CD14-positive monocyte (primary cell): ENCODE results near the gene KLHL21. TPM values are rescaled to one million over a fixed set of nuclear protein-coding genes. Genes with fewer than 3 reads are reported as not detected.
"Not testable (repeated sequence)": the region's sequence is repeated elsewhere in the genome, so short reads cannot be mapped to it uniquely, and the experiment has no call there.

Experiments used
- DNase-seq, 3 donors: peaks; one replicate each; pipeline ENCODE4 v3.0.0-alpha.2; 2011 to 2022
- H2AFZ ChIP-seq: 2 replicates; pipeline ENCODE4 v1.6.0; 2012; ENCODE audit warnings: mild to moderate bottlenecking, low read depth, low read length, inconsistent platforms; ENCODE audit not compliant: insufficient read depth, poor library complexity, severe bottlenecking
- H3K27ac ChIP-seq, 2 donors: 1 replicate in 1 of 2; 2 replicates in 1 of 2; pipeline ENCODE4 v1.5.1; 2012 to 2013; ENCODE audit warnings: low read length in 2 of 2, control low read depth in 1 of 2, inconsistent platforms in 1 of 2, low read depth in 1 of 2, mild to moderate bottlenecking in 1 of 2
- H3K27me3 ChIP-seq, 2 donors: one replicate each; pipeline versions ENCODE4 v1.6.0 to v1.6.1; 2011 to 2013; ENCODE audit warnings: low read length in 2 of 2; ENCODE audit not compliant: control insufficient read depth in 2 of 2, insufficient read depth in 2 of 2
- H3K36me3 ChIP-seq, 2 donors: replicated peaks in 1 of 2; 1 replicate in 1 of 2; 2 replicates in 1 of 2; pipeline versions ENCODE4 v1.5.1 to v1.6.1; 2012 to 2013; ENCODE audit warnings: low read length in 2 of 2, control low read depth in 1 of 2, inconsistent platforms in 1 of 2, mild to moderate bottlenecking in 1 of 2; ENCODE audit not compliant: insufficient read depth in 2 of 2, control insufficient read depth in 1 of 2
- H3K4me1 ChIP-seq, 2 donors: 1 replicate in 1 of 2; 2 replicates in 1 of 2; pipeline versions ENCODE4 v1.5.1 to v1.6.1; 2012 to 2013; ENCODE audit warnings: low read length in 2 of 2, control low read depth in 1 of 2, inconsistent platforms in 1 of 2, mild to moderate bottlenecking in 1 of 2, moderate library complexity in 1 of 2; ENCODE audit not compliant: insufficient read depth in 2 of 2, control insufficient read depth in 1 of 2
- H3K4me2 ChIP-seq: replicated peaks from 2 replicates; pipeline ENCODE3; 2012; ENCODE audit warnings: low read length, moderate library complexity, mild to moderate bottlenecking; ENCODE audit not compliant: poor library complexity, severe bottlenecking; ENCODE audit errors: extremely low read depth
- H3K4me3 ChIP-seq, 3 experiments: fragments of 200-600 bp in 1 of 3; sonication (generic) in 1 of 3; replicated peaks in 1 of 3; 1 replicate in 2 of 3; 2 replicates in 1 of 3; pipeline ENCODE4 v1.5.1; 2011 to 2013; ENCODE audit warnings: low read length in 3 of 3, mild to moderate bottlenecking in 3 of 3, control low read depth in 2 of 3, low read depth in 2 of 3, inconsistent platforms in 1 of 3, moderate library complexity in 1 of 3
- H3K79me2 ChIP-seq: 2 replicates; pipeline ENCODE4 v1.6.0; 2012; ENCODE audit warnings: mild to moderate bottlenecking, control low read depth, inconsistent platforms, low read length, moderate library complexity; ENCODE audit not compliant: insufficient read depth
- H3K9ac ChIP-seq: 2 replicates; pipeline ENCODE4 v1.6.0; 2017; ENCODE audit warnings: low read length, mild to moderate bottlenecking; ENCODE audit not compliant: insufficient read depth, poor library complexity, severe bottlenecking
- H3K9me3 ChIP-seq, 2 donors: replicated peaks in 1 of 2; 1 replicate in 1 of 2; 2 replicates in 1 of 2; pipeline versions ENCODE4 v1.5.1 to v1.6.1; 2012 to 2013; ENCODE audit warnings: low read length in 2 of 2, control low read depth in 1 of 2; ENCODE audit not compliant: control insufficient read depth in 1 of 2, insufficient read depth in 1 of 2
- H4K20me1 ChIP-seq: 2 replicates; pipeline ENCODE4 v1.6.0; 2012; ENCODE audit warnings: mild to moderate bottlenecking, low read length, control low read depth, moderate library complexity; ENCODE audit not compliant: insufficient read depth
- H3K27ac Mint-ChIP-seq, 7 donors: one replicate each; pipeline ENCODE4 v1.8.0; 2020; ENCODE audit warnings: mild to moderate bottlenecking in 7 of 7, mixed read lengths in 7 of 7, moderate library complexity in 6 of 7, inconsistent platforms in 2 of 7
- H3K27me3 Mint-ChIP-seq, 3 donors: one replicate each; pipeline ENCODE4 v1.8.0; 2021 to 2022; ENCODE audit warnings: low read depth in 3 of 3, mild to moderate bottlenecking in 3 of 3, mixed read lengths in 3 of 3, moderate library complexity in 3 of 3, inconsistent platforms in 1 of 3
- H3K36me3 Mint-ChIP-seq, 2 donors: one replicate each; pipeline ENCODE4 v1.8.0; 2020; ENCODE audit warnings: mixed read lengths in 2 of 2, inconsistent platforms in 1 of 2, mild to moderate bottlenecking in 1 of 2
- H3K4me1 Mint-ChIP-seq: one replicate; pipeline ENCODE4 v1.8.0; 2020; ENCODE audit warnings: mild to moderate bottlenecking, mixed read lengths
- H3K4me3 Mint-ChIP-seq, 2 donors: one replicate each; pipeline ENCODE4 v1.8.0; 2020; ENCODE audit warnings: mild to moderate bottlenecking in 2 of 2, mixed read lengths in 2 of 2, moderate library complexity in 1 of 2
- H3K9me3 Mint-ChIP-seq, 7 donors: one replicate each; pipeline ENCODE4 v1.8.0; 2020 to 2022; ENCODE audit warnings: mixed read lengths in 7 of 7, mild to moderate bottlenecking in 6 of 7, moderate library complexity in 6 of 7, inconsistent platforms in 2 of 7
- CTCF ChIP-seq: fragments of 200-600 bp; IDR thresholded peaks from one replicate; pipeline ENCODE4 v1.8.0; 2022; ENCODE audit warnings: antibody characterized with exemption, mild to moderate bottlenecking
- WGBS: methylation state at CpG from one replicate; pipeline ENCODE4 v1.1.5; 2013; ENCODE audit warnings: missing lambda C conversion rate; ENCODE audit not compliant: insufficient coverage; 5-methylcytosine and 5-hydroxymethylcytosine counted together
- intact Hi-C, 2 donors: fragments of 100-400 bp; cut with micrococcal nuclease; formaldehyde crosslinking; loops; one replicate each; pipeline versions ENCODE4 v1.15.0 to v1.15.1; 2023
- polyA plus RNA-seq, 3 donors: library from polyadenylated mRNA; depleted of rRNA in 1 of 3; unstranded in 2 of 3; stranded (reverse) in 1 of 3; fragments of 300-500 nt in 2 of 3; fragments of >200 nt in 1 of 3; fragmentation: Illumina TruSeq in 2 of 3; gene quantifications; 1 replicate in 2 of 3; 2 replicates in 1 of 3; pipeline ENCODE4 v1.2.3, GENCODE V29; 2012 to 2021

The KLHL21 gene
- polyA plus RNA-seq, 3 donors = 5.9 to 31.0 (median 7.3) TPM

GRCh38 chr1:6645018-6645417 lies 42.3 kb upstream of the KLHL21 start:
- H3K4me2 ChIP-seq = no peak overlapping the region
- no peaks in the 10 kb centered on the region for H4K20me1 ChIP-seq
- TF ChIP-seq CTCF = no peak
- no peak overlapping the region for H3K27ac Mint-ChIP-seq
- H3K27me3 ChIP-seq = no peaks in the 10 kb centered on the region
- H3K79me2 ChIP-seq = no peaks in the 10 kb centered on the region
- H3K36me3 ChIP-seq = peaks cover 35 to 58% of the 10 kb centered on the region in 2 donors
- no peak overlapping the region for H3K4me3 ChIP-seq
- H3K4me1 ChIP-seq = no peaks in the 10 kb centered on the region
- WGBS = 100% methylated on average over 2 of the region's 7 CpGs
- no peak for DNase-seq
- no peaks in the 10 kb centered on the region for H3K9me3 ChIP-seq
- no peak overlapping the region for H2AFZ ChIP-seq
- H3K27ac ChIP-seq = no peak overlapping the region
- intact Hi-C loops = no loop called here
- H3K9me3 Mint-ChIP-seq = no peaks in the 10 kb centered on the region
- H3K4me1 Mint-ChIP-seq = no peaks in the 10 kb centered on the region
- H3K27me3 Mint-ChIP-seq = peaks cover 0 to 5% (median 0%) of the 10 kb centered on the region in 3 donors
- peaks cover 47 to 76% of the 10 kb centered on the region in 2 donors for H3K36me3 Mint-ChIP-seq
- no peak overlapping the region for H3K9ac ChIP-seq
- no peak overlapping the region for H3K4me3 Mint-ChIP-seq

GRCh38 chr1:6640867-6641266 lies 38.2 kb upstream of the KLHL21 start:
- H3K4me3 ChIP-seq, intact Hi-C loops, H4K20me1 ChIP-seq, H3K9me3 Mint-ChIP-seq, H3K4me3 Mint-ChIP-seq, H3K9me3 ChIP-seq, H2AFZ ChIP-seq, H3K4me1 ChIP-seq, H3K4me2 ChIP-seq, H3K27ac ChIP-seq, H3K9ac ChIP-seq, H3K4me1 Mint-ChIP-seq, H3K27me3 Mint-ChIP-seq, H3K27me3 ChIP-seq, DNase-seq, H3K79me2 ChIP-seq: not testable (repeated sequence)
- peaks cover 64 to 93% of the 10 kb centered on the region in 2 donors for H3K36me3 ChIP-seq
- WGBS = no CpG with 5 or more reads among the region's 3 CpGs
- H3K36me3 Mint-ChIP-seq = peaks cover 83 to 99% of the 10 kb centered on the region in 2 donors
- H3K27ac Mint-ChIP-seq = peak overlapping the region in 2 of 7 donors; percentile 38 to 43
